SK-N-SH (cell line): Measurements from ENCODE around the gene LNPK. TPM values are rescaled to one million over a fixed set of nuclear protein-coding genes. Genes with fewer than 3 reads are reported as not detected.

Experiments
- CTCF ChIA-PET: fragments of 300-600, 350-600 bp; formaldehyde crosslinking; extraction: SDS; loops from one replicate; lab custom pipeline; 2021; lab: Yijun Ruan, JAX
- POLR2A ChIA-PET: fragments of 350-600 bp; sonication (Branson Sonifier 250); formaldehyde crosslinking; extraction: SDS; loops from one replicate; lab custom pipeline; 2020; ENCODE audit warnings: antibody characterized with exemption, inconsistent platforms; lab: Yijun Ruan, JAX
- DNase-seq: peaks from one replicate; pipeline ENCODE4 v3.0.0; 2012
- H2AFZ ChIP-seq: fragments of 200-600 bp; sonication (generic); 2 replicates; pipeline ENCODE4 v1.8.1; 2016; ENCODE audit warnings: antibody characterized with exemption, mild to moderate bottlenecking, low read depth
- H3F3A ChIP-seq: fragments of 200-600 bp; sonication (generic); replicated peaks from 2 replicates; pipeline ENCODE3; 2016; ENCODE audit warnings: antibody characterized with exemption, mild to moderate bottlenecking; ENCODE audit not compliant: insufficient read depth
- H3K27ac ChIP-seq, 2 experiments: fragments of 200-500 bp in 1 of 2; fragments of 200-600 bp in 1 of 2; sonication (Bioruptor generic) in 1 of 2; sonication (generic), shearing (Covaris generic) in 1 of 2; 2 replicates each; pipeline versions ENCODE4 v1.5.1 to v1.6.1; 2014 to 2016; ENCODE audit warnings: low read depth in 2 of 2, inconsistent platforms in 1 of 2, low read length in 1 of 2, mild to moderate bottlenecking in 1 of 2, mixed read lengths in 1 of 2
- H3K27me3 ChIP-seq: fragments of 200-600 bp; sonication (generic), shearing (Covaris generic); 2 replicates; pipeline ENCODE4 v1.6.1; 2016; ENCODE audit warnings: mixed run types; ENCODE audit not compliant: insufficient read depth
- H3K36me3 ChIP-seq, 2 experiments: fragments of 200-500 bp in 1 of 2; fragments of 200-600 bp in 1 of 2; sonication (Bioruptor generic) in 1 of 2; sonication (generic) in 1 of 2; replicated peaks in 1 of 2; 2 replicates each; pipeline versions ENCODE3 to v1.5.1; 2014 to 2016; ENCODE audit warnings: low read length in 1 of 2, mild to moderate bottlenecking in 1 of 2; ENCODE audit not compliant: insufficient read depth in 2 of 2, control insufficient read depth in 1 of 2
- H3K4me1 ChIP-seq, 2 experiments: fragments of 200-500 bp in 1 of 2; fragments of 200-600 bp in 1 of 2; sonication (Bioruptor generic) in 1 of 2; sonication (generic), shearing (Covaris generic) in 1 of 2; 2 replicates each; pipeline versions ENCODE4 v1.5.1 to v1.6.1; 2014 to 2016; ENCODE audit warnings: low read depth in 1 of 2, low read length in 1 of 2, mixed run types in 1 of 2; ENCODE audit not compliant: insufficient read depth in 2 of 2, control insufficient read depth in 1 of 2
- H3K4me2 ChIP-seq: fragments of 200-600 bp; sonication (generic), shearing (Covaris generic); 2 replicates; pipeline ENCODE4 v1.6.1; 2017; ENCODE audit warnings: mixed run types
- H3K4me3 ChIP-seq, 2 experiments: fragments of 200-500 bp in 1 of 2; fragments of 200-600 bp in 1 of 2; sonication (Bioruptor generic) in 1 of 2; sonication (generic), shearing (Covaris generic) in 1 of 2; 2 replicates each; pipeline versions ENCODE4 v1.5.1 to v1.8.1; 2014 to 2016; ENCODE audit warnings: low read depth in 2 of 2, inconsistent platforms in 1 of 2, low read length in 1 of 2, mild to moderate bottlenecking in 1 of 2, mixed read lengths in 1 of 2, moderate library complexity in 1 of 2
- H3K79me2 ChIP-seq: fragments of 200-600 bp; sonication (generic); 2 replicates; pipeline ENCODE4 v1.8.1; 2017; ENCODE audit warnings: mild to moderate bottlenecking; ENCODE audit not compliant: insufficient read depth
- H3K9ac ChIP-seq: fragments of 200-600 bp; sonication (generic); 2 replicates; pipeline ENCODE4 v1.6.1; 2017; ENCODE audit warnings: mixed run types
- H3K9me2 ChIP-seq: fragments of 200-600 bp; sonication (generic); 2 replicates; pipeline ENCODE4 v1.6.1; 2017; ENCODE audit warnings: mixed run types
- H3K9me3 ChIP-seq: fragments of 200-600 bp; sonication (generic); 2 replicates; pipeline ENCODE4 v1.6.1; 2017; ENCODE audit warnings: mixed run types, mild to moderate bottlenecking, moderate library complexity
- H4K20me1 ChIP-seq: fragments of 200-600 bp; sonication (generic); 2 replicates; pipeline ENCODE4 v1.6.1; 2017; ENCODE audit warnings: mild to moderate bottlenecking, mixed run types; ENCODE audit not compliant: insufficient read depth
- CHD2 ChIP-seq: fragments of 150-350 bp; IDR thresholded peaks from 2 replicates; pipeline ENCODE4 v1.6.1; 2018; ENCODE audit warnings: low read length; ENCODE audit not compliant: partially characterized antibody
- ELF1 ChIP-seq: IDR thresholded peaks from 2 replicates; pipeline ENCODE4 v1.4.0; 2012
- EP300 ChIP-seq, 2 experiments: IDR thresholded peaks; 2 replicates each; pipeline versions ENCODE4 v1.4.0 to v1.6.1; 2012; ENCODE audit warnings: borderline replicate concordance in 1 of 2, low read depth in 1 of 2, low read length in 1 of 2
- FOSL2 ChIP-seq: IDR thresholded peaks from 2 replicates; pipeline ENCODE4 v1.4.0; 2012; ENCODE audit warnings: low read depth, mild to moderate bottlenecking, moderate library complexity, borderline replicate concordance
- FOXJ3 ChIP-seq: sonication (generic); formaldehyde crosslinking; IDR thresholded peaks from 2 replicates; pipeline ENCODE4 v1.5.1; 2020; ENCODE audit warnings: mild to moderate bottlenecking, missing genetic modification reagents
- GABPA ChIP-seq: IDR thresholded peaks from 2 replicates; pipeline ENCODE4 v1.4.0; 2012; ENCODE audit warnings: low read depth, mild to moderate bottlenecking
- GATA2 ChIP-seq: sonication (generic); formaldehyde crosslinking; IDR thresholded peaks from 2 replicates; pipeline ENCODE4 v1.5.0; 2020; ENCODE audit warnings: mild to moderate bottlenecking, missing genetic modification reagents
- JUND ChIP-seq: IDR thresholded peaks from 2 replicates; pipeline ENCODE4 v1.4.0; 2012
- MEF2A ChIP-seq: IDR thresholded peaks from 2 replicates; pipeline ENCODE4 v1.4.0; 2012; ENCODE audit warnings: low read depth, borderline replicate concordance
- MXI1 ChIP-seq: IDR thresholded peaks from 2 replicates; pipeline ENCODE4 v1.6.1; 2012; ENCODE audit warnings: mild to moderate bottlenecking, low read depth, low read length, improper control_type of control experiment
- NFIC ChIP-seq: IDR thresholded peaks from 2 replicates; pipeline ENCODE4 v1.4.0; 2012; ENCODE audit warnings: borderline replicate concordance
- RAD21 ChIP-seq: IDR thresholded peaks from 2 replicates; pipeline ENCODE4 v1.6.1; 2012; ENCODE audit warnings: mild to moderate bottlenecking, low read length
- RCOR1 ChIP-seq: fragments of 150-350 bp; IDR thresholded peaks from 2 replicates; pipeline ENCODE4 v1.6.1; 2017; ENCODE audit warnings: antibody characterized with exemption, low read length
- RFX5 ChIP-seq: IDR thresholded peaks from 2 replicates; pipeline ENCODE4 v1.6.1; 2012; ENCODE audit warnings: mild to moderate bottlenecking, improper control_type of control experiment, low read length
- RXRA ChIP-seq: IDR thresholded peaks from 2 replicates; pipeline ENCODE4 v1.4.0; 2012; ENCODE audit warnings: low read depth, mild to moderate bottlenecking, borderline replicate concordance
- SIN3A ChIP-seq: IDR thresholded peaks from 2 replicates; pipeline ENCODE4 v1.6.1; 2012; ENCODE audit warnings: low read depth, mild to moderate bottlenecking, low read length, moderate library complexity, borderline replicate concordance
- USF1 ChIP-seq: IDR thresholded peaks from 2 replicates; pipeline ENCODE4 v1.4.0; 2012; ENCODE audit warnings: low read depth, borderline replicate concordance
- YY1 ChIP-seq: IDR thresholded peaks from 2 replicates; pipeline ENCODE4 v1.4.0; 2012; ENCODE audit warnings: low read depth, mild to moderate bottlenecking
- WGBS: methylation state at CpG from one replicate; pipeline ENCODE4 v1.1.6; 2017; ENCODE audit warnings: low lambda C conversion rate; 5-methylcytosine and 5-hydroxymethylcytosine counted together
- polyA plus RNA-seq, 3 experiments: library from polyadenylated mRNA; depleted of rRNA; stranded (reverse); fragments of >200 nt; gene quantifications; 2 replicates each; pipeline ENCODE4 v1.2.3, GENCODE V29; 2012
- TF ChIP-seq, protein P1 (sequence below): fragments of 200-600 bp; sonication (generic); IDR thresholded peaks from 2 replicates; pipeline ENCODE4 v1.6.1; 2017; ENCODE audit warnings: antibody characterized with exemption, mild to moderate bottlenecking, moderate library complexity
- TF ChIP-seq, protein P2 (sequence below): fragments of 150-350 bp; IDR thresholded peaks from 2 replicates; pipeline ENCODE4 v1.6.1; 2017; ENCODE audit warnings: antibody characterized with exemption, low read length, low read depth, borderline replicate concordance
- TF ChIP-seq, protein P3 (sequence below): IDR thresholded peaks from 2 replicates; pipeline ENCODE4; 2012
- TF ChIP-seq, protein P4 (sequence below): IDR thresholded peaks from 2 replicates; pipeline ENCODE4 v1.4.0; 2012; ENCODE audit warnings: low read depth, borderline replicate concordance

The LNPK gene
- polyA plus RNA-seq, 1 of the 3 experiments (the other 2 are of a cell fraction) = 5.0 TPM

GRCh38 chr2:176004934-176005333, 2.9 kb upstream of the LNPK start:
- no peak for DNase-seq
- TF ChIP-seq YY1 = no peak
- no peak for TF ChIP-seq CHD2
- TF ChIP-seq RXRA = no peak
- no peak for TF ChIP-seq ELF1
- TF ChIP-seq NFIC = no peak
- TF ChIP-seq FOSL2 = no peak
- TF ChIP-seq RAD21 = no peak
- no peak for TF ChIP-seq USF1
- TF ChIP-seq, protein P1, sequence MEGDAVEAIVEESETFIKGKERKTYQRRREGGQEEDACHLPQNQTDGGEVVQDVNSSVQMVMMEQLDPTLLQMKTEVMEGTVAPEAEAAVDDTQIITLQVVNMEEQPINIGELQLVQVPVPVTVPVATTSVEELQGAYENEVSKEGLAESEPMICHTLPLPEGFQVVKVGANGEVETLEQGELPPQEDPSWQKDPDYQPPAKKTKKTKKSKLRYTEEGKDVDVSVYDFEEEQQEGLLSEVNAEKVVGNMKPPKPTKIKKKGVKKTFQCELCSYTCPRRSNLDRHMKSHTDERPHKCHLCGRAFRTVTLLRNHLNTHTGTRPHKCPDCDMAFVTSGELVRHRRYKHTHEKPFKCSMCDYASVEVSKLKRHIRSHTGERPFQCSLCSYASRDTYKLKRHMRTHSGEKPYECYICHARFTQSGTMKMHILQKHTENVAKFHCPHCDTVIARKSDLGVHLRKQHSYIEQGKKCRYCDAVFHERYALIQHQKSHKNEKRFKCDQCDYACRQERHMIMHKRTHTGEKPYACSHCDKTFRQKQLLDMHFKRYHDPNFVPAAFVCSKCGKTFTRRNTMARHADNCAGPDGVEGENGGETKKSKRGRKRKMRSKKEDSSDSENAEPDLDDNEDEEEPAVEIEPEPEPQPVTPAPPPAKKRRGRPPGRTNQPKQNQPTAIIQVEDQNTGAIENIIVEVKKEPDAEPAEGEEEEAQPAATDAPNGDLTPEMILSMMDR = no peak
- no peak for TF ChIP-seq GABPA
- TF ChIP-seq EP300 (IDR thresholded peaks at IDR 0.05; ENCODE audit: borderline replicate concordance in 1 of 2, low read depth in 1 of 2, low read length in 1 of 2) = no peak
- TF ChIP-seq, protein P2, sequence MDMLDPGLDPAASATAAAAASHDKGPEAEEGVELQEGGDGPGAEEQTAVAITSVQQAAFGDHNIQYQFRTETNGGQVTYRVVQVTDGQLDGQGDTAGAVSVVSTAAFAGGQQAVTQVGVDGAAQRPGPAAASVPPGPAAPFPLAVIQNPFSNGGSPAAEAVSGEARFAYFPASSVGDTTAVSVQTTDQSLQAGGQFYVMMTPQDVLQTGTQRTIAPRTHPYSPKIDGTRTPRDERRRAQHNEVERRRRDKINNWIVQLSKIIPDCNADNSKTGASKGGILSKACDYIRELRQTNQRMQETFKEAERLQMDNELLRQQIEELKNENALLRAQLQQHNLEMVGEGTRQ = no peak
- CTCF ChIA-PET = no interaction called here
- WGBS = 78% methylated on average over 1 of the region's 1 CpG
- POLR2A ChIA-PET = no interaction called here
- no peak overlapping the region for H3K4me3 ChIP-seq
- no peaks in the 10 kb centered on the region for H3K27me3 ChIP-seq
- peaks cover 15% of the 10 kb centered on the region for H3K79me2 ChIP-seq
- H3K9ac ChIP-seq = no peak overlapping the region
- H3F3A ChIP-seq = no peaks in the 10 kb centered on the region
- no peaks in the 10 kb centered on the region for H3K36me3 ChIP-seq
- no peak overlapping the region for H3K27ac ChIP-seq
- no peaks in the 10 kb centered on the region for H3K9me3 ChIP-seq
- H2AFZ ChIP-seq = no peak overlapping the region
- peaks cover 4 to 8% of the 10 kb centered on the region in 2 experiments; a peak in 3 of 4 replicates for H3K4me1 ChIP-seq
- H4K20me1 ChIP-seq = no peaks in the 10 kb centered on the region
- no peaks in the 10 kb centered on the region for H3K9me2 ChIP-seq
- no peak overlapping the region for H3K4me2 ChIP-seq

GRCh38 chr2:176003958-176004357, 1.9 kb upstream of the LNPK start:
- Histone ChIP-seq H3F3A (no peaks in the 10 kb centered on the region), H3K27me3 (no peaks in the 10 kb centered on the region), H3K4me1 (peaks cover 4 to 8% of the 10 kb centered on the region in 2 experiments; a peak in 3 of 4 replicates), H3K9me2 (no peaks in the 10 kb centered on the region), H3K9ac (no peak overlapping the region), H3K9me3 (no peaks in the 10 kb centered on the region), H3K36me3 (no peaks in the 10 kb centered on the region), H3K4me3 (no peak overlapping the region), H3K4me2 (no peak overlapping the region), H4K20me1 (no peaks in the 10 kb centered on the region), H3K79me2 (peaks cover 25% of the 10 kb centered on the region), H3K27ac (no peak overlapping the region), H2AFZ (no peak overlapping the region)
- ChIA-PET CTCF (no interaction called here), POLR2A (no interaction called here)
- 87% methylated on average over 5 of the region's 5 CpGs for WGBS
- no peak for DNase-seq
- TF ChIP-seq, protein P3, sequence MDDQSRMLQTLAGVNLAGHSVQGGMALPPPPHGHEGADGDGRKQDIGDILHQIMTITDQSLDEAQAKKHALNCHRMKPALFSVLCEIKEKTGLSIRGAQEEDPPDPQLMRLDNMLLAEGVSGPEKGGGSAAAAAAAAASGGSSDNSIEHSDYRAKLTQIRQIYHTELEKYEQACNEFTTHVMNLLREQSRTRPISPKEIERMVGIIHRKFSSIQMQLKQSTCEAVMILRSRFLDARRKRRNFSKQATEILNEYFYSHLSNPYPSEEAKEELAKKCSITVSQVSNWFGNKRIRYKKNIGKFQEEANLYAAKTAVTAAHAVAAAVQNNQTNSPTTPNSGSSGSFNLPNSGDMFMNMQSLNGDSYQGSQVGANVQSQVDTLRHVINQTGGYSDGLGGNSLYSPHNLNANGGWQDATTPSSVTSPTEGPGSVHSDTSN = no peak
- TF ChIP-seq, protein P4, sequence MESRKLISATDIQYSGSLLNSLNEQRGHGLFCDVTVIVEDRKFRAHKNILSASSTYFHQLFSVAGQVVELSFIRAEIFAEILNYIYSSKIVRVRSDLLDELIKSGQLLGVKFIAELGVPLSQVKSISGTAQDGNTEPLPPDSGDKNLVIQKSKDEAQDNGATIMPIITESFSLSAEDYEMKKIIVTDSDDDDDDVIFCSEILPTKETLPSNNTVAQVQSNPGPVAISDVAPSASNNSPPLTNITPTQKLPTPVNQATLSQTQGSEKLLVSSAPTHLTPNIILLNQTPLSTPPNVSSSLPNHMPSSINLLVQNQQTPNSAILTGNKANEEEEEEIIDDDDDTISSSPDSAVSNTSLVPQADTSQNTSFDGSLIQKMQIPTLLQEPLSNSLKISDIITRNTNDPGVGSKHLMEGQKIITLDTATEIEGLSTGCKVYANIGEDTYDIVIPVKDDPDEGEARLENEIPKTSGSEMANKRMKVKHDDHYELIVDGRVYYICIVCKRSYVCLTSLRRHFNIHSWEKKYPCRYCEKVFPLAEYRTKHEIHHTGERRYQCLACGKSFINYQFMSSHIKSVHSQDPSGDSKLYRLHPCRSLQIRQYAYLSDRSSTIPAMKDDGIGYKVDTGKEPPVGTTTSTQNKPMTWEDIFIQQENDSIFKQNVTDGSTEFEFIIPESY = no peak
- no peak for TF ChIP-seq GATA2 (CRISPR knock-in tag)
- TF ChIP-seq FOSL2 = no peak
- TF ChIP-seq FOXJ3 (CRISPR knock-in tag) = no peak
- TF ChIP-seq RFX5 = no peak
- TF ChIP-seq, protein P2 = no peak
- TF ChIP-seq RAD21 = no peak
- no peak for TF ChIP-seq MEF2A
- TF ChIP-seq RCOR1 = no peak
- no peak for TF ChIP-seq EP300 (IDR thresholded peaks at IDR 0.05; ENCODE audit: borderline replicate concordance in 1 of 2, low read depth in 1 of 2, low read length in 1 of 2)
- TF ChIP-seq MXI1 = no peak
- TF ChIP-seq YY1 = no peak
- no peak for TF ChIP-seq JUND
- TF ChIP-seq SIN3A = no peak
